A172 (cell line): ENCODE measurements around the gene PLSCR4. TPM values are rescaled to one million over a fixed set of nuclear protein-coding genes. Genes with fewer than 3 reads are reported as not detected.

ENCODE experiments used
- DNase-seq: peaks from one replicate; pipeline ENCODE4 v3.0.0-alpha.2; 2015; ENCODE audit warnings: low spot score
- total RNA-seq: library from RNA; depleted of rRNA; stranded (reverse); fragments of >200 nt; shearing (Covaris generic); gene quantifications from 2 replicates; pipeline ENCODE4 v1.2.3, GENCODE V29; 2014

The PLSCR4 gene
- total RNA-seq, 1 experiment from 2014 or later = 10.5 TPM

DNA sequence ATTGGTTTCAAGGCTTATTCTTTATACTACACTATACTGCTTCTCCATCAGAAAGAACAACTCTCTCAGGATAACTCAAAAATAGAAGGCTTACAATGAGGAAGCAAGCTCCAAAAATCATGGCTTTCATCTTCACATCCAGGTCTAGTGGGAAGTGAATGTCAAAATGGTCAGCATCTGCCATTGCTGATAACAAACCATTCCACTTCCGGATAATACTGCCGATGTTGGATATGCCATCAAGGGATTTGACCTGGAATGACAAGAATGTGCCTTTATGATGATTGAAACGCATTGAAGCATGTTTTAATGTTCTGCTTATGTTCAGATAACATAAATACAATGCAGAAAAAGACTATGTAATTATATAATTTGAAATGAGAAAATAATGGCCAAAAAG, 55.9 kb downstream of the PLSCR4 start:
- no peak for DNase-seq

DNA sequence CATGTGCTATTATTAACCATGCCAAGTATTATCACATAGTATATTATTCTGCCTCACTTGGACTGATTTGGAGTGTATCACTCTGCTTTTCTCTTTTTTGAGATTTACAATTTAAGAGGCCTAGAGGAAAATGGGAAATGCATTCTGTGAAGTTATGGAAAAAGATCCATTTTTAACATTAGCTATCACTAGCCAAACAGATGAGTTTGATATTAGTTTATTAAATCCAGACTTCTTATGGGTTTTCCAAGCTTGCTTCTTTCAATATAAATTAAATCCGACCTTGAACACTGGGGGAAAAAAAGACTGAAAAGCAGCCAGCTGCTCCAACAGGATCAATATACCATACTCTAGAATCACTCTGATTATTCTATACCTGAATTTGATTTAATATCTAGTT, 59.9 kb downstream of the PLSCR4 start:
- DNase-seq = no peak

DNA sequence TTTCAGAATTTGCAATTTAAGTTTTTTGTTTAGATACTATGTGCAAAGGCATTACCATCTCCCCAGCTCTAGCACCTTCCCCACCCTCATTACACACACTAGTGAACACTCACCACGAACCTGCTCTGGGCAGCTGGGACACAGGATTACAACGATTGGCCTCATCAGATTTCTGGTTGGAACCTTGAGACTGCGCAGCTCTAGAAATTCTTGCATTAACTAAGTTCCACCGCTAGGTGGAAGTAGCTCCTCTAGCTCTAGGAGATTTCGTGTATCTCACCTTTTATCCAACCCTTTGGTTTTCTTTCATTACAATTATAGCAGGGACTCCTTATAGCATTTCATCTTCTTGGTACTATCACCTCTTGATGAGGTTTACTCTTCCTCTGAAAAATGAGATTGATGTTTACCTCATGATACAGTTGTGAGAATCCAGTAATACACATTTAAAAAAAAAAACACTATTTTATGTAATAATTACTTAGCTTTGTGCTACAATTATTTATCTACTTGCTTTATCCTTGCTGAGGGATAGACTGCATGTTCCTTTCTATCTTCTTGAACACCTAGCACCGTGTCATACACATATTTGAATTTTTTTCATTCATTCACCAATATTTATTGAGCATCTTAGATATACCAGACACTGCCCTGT, 61.3 kb downstream of the PLSCR4 start:
- peak; percentile 77 for DNase-seq

DNA sequence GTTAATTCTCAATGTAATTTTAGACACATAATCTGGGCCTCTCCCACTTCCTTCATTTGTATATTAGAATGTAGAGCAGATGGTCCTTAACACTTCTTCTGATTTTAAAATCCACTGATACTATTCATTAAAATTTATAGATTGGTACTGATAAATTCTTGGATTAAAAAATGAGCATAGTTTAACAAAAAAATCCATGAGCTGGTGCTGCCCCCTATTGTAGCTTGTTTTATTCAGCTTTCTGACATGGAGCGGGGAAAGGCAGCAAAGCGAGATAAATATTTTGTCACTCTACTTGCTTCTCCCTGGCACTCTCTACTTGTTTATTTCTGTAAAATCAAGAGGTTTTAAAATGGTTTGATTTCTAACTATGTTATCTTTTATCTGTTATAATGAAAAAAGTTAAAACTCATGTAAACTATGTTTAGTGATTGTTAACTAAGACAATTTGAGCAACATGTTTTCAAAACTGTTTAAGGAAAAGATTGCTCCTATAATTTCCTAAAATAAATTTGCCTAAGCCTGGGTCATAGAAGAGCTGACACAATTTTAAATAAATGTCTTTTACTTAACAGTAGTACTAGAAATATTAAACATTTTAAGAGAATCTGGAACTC, 63.5 kb downstream of the PLSCR4 start:
- peak; percentile 27 for DNase-seq

DNA sequence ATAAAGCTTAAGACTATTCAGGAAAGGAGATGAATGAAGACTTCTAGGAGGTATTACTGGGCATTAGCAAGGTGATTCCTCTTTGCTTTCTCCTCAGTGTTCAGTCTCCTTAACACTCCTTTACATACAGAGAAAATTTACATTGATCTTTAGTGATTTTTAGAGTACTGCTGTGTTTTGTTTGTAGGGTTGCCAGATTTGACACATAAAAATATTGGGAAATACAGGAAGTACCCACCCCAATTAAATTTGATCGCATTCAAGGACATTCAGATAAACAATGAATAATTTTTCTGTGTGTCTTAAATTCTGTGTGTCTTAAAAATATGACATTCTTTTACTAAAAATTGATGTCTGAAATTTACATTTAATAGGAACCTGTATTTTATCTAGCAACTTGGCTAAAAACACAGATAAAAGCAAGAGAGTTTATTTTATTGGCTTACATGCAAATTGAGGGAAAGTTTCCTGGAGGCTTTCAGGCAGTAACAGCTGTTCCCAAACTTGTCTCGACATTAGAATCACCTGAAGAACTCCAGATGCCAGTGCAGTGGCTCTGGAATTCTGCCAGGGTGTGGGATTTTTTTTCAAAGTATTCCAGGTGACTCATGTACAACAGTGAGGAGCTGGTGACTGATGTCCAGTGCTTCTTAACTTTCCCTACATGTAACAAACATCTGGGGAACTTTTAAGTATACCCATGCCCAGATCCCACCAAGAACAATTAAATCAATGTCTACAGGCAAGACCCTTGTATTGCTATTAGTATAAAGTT, 66.5 kb downstream of the PLSCR4 start:
- DNase-seq = peak; percentile 50

DNA sequence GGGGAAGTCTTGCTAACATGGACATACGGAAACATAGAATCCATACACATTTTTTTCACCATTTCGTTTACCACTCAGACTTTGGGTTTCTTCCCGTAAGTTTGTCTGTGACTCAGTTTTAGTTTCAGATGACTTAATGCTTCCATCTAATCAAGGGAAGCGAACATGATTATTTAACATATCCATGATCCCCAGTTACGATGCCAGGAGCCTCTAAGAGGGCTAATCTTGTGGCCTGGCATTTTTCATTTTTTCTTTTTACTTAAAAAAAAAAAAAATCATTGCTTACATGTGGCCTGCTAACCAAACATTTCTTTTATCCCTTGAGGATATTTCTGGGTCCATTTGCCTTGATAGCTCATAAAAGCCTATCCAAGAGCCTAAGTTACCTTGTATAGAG, 69.7 kb downstream of the PLSCR4 start:
- no peak for DNase-seq

DNA sequence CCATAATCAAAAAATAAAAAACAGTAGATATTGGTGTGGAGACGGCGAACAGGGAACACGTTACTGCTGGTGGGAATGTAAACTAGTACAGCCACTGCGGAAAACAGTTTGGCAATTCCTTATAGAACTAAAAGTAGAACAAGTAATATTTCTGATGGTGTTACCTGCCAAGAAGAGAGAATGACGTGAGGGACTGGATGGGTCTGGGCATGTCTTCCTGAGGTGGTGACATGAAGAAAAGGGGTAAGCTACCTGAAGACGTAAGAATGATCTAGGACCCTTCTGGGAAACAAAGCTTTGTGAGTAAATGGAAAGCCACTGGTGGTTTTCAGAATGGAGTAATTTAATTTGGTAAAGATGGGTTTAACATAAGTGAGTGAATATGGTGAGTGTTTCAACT, 70.5 kb downstream of the PLSCR4 start:
- DNase-seq = no peak

DNA sequence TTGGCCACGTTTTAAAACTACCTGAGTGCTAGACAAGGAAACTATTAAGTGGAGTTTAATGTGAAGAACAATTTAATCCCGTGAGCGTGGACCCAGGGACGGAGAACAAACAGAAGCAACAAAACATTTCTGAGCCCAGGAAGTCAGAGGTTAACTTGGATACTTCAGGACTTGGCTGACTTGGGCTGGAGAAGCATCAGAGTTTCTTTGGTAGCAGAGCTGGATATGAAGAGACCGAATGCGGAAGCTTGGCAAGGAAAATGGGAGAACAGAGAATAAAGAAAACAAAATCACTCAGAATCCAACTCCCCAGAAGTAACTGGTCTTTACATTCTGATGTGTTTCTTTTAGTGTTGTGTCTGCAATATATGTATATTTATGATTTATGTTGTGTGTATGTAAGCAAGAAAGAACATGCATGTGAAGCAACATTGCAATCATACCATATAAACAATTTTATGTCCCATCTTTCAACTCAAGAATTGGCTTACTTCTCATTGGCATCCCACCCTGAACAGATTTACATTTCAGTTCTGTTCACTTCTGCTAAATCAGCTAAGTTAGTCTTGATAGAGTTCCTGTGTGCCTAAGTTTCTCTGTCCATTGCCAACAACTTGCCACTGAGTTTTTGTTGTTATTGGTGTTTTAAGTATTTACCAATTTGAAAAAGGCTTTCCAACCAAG, 72.8 kb downstream of the PLSCR4 start:
- no peak for DNase-seq

DNA sequence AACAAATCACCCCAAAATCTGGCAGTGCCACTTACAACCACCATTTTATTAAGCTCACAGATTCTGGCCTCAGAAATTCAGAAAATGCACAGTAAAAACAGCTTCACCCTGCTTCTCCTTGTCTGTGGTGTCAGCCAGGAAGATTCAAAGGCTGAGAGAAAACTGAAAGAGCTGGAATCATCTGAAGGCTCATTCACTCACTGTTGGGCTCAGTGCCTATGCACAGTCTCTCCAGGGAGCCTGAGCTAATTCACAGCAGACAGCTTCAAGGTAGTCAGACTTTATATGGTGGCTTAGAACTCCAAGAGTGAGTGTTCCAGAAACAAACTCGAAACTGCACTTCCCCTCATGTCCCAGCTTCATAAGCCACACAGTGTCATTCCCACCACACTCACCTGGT, 73.4 kb downstream of the PLSCR4 start:
- DNase-seq = no peak

DNA sequence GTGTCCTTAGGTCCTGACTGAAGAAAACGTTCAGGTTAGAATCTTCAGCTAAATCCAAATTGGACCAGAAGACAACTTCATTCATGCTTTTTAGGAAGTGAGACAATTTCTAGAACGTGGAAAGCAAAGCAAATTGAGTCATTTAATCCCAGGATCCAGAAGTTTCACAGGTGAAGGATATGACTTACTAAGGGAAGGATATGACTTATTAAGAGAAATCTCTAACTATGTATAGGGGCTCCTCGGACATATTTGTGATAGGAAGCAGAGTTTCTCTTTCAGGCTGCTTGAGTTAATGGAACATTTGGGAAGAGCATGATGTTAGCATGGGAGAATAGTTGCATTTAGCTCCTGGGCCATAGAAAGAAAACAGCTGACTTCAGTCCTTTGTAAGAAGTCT, 73.8 kb downstream of the PLSCR4 start:
- DNase-seq = no peak

DNA sequence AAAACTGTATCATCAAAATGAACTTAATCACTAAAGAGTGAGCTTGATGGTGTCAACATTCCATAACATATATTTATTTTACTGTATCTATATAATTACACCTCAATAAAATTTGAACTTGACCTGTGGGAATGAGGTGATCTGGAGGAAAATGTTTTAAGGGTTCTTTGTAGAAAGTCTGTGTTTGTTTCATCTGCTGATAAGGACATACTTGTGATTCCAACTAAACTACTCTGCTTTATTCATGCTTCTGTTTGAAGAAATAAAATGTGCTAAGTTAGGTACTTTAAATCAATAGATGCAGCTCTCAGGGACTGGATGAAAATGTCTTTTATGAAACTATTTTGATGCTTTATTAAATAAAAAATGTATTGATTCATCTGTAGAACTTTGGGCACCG, 78.3 kb downstream of the PLSCR4 start:
- DNase-seq = no peak

DNA sequence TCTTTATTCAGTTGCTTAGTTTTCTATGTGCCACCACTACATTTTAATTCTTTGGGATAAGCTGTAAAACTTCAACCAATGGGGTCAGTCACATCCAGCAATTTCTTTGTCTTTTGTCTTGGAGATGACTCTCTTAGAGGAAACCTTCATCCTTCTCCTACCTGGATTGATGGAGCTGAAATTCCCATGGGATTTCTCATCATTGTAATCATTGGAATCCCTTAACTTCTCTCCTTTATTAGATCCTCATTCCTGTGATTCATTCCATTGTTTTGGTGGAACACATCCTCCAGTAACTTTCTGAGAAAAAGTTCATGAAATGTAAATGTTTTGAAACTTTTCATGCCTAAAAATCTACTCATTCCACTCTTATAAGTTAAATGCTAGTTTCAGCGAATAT, 80.3 kb downstream of the PLSCR4 start:
- DNase-seq = no peak

DNA sequence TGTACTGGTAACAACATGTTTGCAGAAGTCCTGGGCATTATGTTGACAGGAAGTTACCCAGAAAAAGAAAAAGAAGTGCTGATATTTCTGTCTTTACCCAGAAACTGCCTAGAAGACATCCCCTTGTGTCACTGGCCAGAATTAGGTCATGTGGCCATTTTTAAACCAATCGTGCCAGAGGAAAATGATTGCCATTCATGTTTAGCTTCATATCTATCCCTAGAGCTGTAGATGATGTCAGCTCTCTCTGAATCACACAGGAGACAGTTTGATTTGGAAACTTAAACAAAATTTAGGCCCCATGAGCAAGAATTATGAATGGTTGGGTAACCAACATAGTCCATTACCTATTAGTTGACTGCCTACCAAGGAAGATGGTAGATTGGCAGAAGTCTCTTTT, 81.0 kb downstream of the PLSCR4 start:
- DNase-seq = no peak

DNA sequence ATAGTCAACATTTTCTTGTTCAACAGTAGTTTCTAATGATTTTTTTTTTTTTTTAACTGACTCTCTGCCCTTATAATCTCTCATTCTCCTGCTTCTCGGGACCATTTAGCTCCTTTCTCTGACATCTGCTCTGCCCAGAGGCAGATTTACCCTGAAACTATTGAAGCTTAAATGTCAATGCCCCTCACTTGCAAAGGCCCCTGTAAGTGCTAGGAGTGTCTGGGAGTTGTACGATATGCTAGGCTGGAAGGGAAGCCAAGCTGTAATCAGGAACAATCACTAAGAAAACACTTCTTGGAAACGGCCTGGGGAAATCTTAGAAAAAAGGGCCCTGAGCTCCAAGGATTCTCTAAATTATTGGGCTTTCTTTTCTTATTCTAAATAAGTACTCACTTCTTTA, 84.1 kb downstream of the PLSCR4 start:
- DNase-seq = no peak

DNA sequence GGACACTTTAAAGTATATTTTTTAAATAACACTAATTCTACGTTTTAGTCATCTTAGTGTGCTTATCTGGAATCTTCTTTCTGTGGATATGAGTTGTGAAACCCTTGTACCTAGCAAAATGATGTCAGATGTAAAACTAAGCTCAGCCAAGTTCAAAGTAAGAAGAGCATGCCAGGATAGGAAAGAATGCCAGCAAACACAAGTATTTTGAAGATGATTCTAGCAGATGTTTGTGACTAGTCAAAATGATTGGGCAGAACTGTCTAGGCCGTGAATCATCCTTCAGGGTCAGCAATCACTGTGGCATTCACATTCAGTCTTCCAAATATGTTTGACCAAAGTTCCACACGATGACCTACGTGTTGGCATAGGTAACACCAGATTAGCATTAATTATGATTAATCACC, 84.5 kb downstream of the PLSCR4 start:
- peak; percentile 85 for DNase-seq

DNA sequence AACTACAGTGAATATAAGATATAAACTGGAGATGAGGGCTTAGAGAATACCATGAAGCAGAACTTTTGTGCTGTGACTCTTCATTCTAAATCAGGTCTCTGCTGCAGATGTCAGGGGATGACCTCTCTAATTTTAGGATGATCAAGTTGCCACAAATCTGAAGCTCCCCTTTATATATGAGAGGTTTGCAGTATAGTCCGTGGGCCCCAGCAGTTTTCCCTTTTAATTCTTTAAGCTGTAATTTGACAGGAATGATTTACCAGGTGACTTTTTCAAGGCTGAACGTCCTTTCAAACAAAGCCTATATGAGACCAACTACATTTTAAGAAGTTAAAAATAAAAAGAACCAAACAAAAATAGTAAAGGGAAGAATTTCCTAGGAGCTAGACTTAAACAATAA, 85.0 kb downstream of the PLSCR4 start:
- no peak for DNase-seq

DNA sequence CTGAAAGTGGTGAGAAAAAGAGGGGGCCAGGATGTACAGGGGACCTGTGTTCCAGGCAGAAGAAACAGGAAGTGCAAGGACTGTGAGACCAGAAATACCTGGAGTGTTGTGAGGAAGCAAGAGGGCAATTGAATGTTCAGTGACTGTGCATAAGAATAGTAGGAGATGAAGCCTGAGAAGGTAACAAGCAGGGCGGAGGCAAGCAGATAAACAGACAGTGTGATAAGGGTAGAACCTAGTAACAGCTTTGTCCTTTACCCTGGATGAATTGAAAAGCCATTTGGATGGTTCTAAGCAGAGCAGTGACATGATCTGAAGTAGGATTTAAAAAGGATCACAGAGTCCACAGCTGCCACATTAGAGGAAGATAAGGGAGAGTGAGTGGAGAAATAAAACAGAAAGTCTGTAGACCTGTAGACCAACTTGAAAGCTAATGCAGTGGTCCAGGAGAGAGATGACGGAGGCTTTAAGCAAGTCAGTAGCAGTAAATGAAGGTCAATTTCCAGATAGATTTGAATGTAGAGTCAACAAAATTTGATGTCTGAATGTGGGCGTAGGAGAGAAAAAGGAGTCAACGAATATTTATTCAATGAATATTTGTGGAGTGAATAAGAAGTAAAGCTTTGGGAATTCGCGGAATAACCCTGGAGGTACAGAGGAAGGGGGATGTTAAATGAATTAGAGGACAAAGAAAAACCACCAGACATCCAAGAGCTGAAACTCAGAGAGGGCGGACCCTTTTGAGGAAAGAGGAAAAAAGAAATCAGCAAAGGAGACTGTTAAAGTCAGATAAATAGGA, 85.7 kb downstream of the PLSCR4 start:
- peak; percentile 56 for DNase-seq

DNA sequence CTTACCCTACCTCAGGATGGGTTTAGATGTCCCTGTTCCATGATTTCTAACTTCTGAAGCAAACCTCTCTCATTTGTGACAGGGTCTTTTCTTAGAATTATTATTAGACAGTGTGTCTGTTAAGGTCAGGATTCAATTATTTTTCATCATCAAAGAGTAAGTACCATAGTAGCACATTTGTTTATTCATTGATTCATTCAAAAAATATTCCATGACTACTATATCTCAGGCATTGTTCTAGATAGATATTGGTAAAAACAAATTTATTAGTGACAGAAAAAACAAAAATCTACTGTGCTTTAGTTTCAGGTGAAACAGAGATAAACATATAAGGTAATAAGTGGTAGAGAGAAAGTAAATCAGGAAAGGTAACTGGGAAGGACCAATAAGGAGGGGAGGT, 86.4 kb downstream of the PLSCR4 start:
- no peak for DNase-seq

DNA sequence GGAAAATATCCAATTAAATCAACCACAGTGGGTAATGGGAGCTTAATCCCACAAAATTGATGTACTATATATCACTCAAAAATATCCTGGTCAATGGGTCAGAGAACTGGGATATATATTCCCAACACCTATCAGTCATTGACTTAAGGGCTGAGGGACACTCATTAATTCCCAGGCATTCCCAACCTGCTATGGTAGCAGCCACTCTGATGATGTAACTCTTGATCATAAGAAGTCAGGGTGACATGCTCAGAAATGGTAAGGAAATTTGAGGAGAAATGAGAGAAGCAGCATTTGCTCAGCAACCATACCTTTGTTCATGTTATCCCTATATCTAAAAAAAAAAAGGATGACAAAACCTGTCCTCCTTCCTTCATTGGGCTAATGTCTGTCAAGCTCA, 86.8 kb downstream of the PLSCR4 start:
- DNase-seq = no peak

DNA sequence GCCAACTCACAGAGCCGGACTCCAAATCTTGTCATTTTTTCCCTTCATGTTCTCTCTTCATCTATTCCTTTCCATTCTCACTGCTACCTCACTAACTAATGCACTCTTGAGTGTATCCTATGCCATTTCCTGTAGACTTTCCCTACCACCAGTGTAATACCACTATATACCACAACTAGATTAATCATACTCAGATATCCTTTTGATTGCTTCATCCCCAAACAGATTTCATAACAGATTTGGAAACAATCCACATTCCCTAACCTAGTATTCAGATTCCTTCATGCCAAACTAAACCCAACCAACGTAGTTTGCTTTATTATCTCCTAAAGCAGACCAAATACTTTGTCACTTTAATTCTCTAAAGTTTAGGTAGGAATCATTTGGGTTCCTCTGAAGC, 87.3 kb downstream of the PLSCR4 start:
- DNase-seq = peak; percentile 88

DNA sequence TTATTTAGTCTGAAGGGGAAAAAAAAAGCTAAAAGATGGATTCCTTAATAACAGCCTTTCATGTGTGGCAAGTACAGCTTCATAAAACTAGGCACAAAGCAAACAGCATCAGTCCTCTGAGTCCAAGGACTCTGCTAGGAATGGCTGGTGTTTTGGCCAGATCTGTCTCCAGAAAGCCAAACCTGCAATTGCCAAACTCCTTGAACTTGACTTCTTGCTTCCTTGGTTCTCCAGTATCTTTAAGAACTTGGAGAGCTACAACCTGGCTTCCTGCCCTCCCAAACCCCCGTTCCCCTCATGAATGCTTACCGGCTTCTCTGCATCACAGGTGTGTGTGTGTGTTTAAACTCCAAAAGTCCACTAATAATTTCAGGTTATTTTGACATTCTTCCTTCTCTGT, 88.3 kb downstream of the PLSCR4 start:
- no peak for DNase-seq

DNA sequence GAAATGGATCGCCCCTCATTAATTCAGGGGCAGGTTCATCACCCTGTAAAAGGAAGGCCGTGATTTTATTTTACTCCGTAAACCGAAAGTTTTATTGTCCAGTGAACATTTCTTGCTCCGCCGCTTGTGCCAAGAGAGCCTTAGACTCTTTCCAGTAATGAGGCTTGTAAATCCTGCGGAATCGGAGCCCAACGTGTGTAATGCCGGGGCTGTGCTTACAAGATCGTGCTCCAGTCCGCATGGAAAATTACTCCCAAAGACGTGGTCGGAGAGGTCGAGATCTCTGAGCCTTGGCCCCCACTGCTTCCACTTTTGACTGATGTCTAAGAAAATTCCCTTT, 89.3 kb downstream of the PLSCR4 start:
- peak; percentile 55 for DNase-seq
